ENCODE results near the gene FAM124A.

- TF ChIP-seq, protein P1, sequence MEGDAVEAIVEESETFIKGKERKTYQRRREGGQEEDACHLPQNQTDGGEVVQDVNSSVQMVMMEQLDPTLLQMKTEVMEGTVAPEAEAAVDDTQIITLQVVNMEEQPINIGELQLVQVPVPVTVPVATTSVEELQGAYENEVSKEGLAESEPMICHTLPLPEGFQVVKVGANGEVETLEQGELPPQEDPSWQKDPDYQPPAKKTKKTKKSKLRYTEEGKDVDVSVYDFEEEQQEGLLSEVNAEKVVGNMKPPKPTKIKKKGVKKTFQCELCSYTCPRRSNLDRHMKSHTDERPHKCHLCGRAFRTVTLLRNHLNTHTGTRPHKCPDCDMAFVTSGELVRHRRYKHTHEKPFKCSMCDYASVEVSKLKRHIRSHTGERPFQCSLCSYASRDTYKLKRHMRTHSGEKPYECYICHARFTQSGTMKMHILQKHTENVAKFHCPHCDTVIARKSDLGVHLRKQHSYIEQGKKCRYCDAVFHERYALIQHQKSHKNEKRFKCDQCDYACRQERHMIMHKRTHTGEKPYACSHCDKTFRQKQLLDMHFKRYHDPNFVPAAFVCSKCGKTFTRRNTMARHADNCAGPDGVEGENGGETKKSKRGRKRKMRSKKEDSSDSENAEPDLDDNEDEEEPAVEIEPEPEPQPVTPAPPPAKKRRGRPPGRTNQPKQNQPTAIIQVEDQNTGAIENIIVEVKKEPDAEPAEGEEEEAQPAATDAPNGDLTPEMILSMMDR (IDR thresholded peaks at IDR 0.05): no peak
- TF ChIP-seq POLR2A (IDR thresholded peaks at IDR 0.05): no peak
Measured at GRCh38 chr13:51223560-51224270, 1.5 kb downstream of the FAM124A start.
